Activated CD8-positive, alpha-beta memory T cell treated with anti-CD3 and anti-CD28 coated beads, Interleukin-2, amount 10 ng/mL, durations not matched to agents 7 days and 5 days (primary cell): ENCODE data around the gene LRPAP1. TPM values are rescaled to one million over a fixed set of nuclear protein-coding genes. Genes with fewer than 3 reads are reported as not detected.

ENCODE experiments used
- ATAC-seq: fragments of 150-1000 bp; cut with Tn5 transposase; one replicate; pipeline ENCODE4 v1.10.0; 2021; ENCODE audit warnings: moderate library complexity
- CTCF ChIA-PET: fragments of 350-600 bp; sonication (Branson Sonifier 250); formaldehyde crosslinking; loops from one replicate; lab custom pipeline; 2021; ENCODE audit warnings: antibody characterized with exemption; lab: Charles Lee
- DNase-seq: peaks from one replicate; pipeline ENCODE4 v3.0.0-alpha.2; 2020
- H3K27ac Mint-ChIP-seq: one replicate; pipeline ENCODE4 v1.8.0; 2021; ENCODE audit warnings: mild to moderate bottlenecking, mixed read lengths
- H3K27me3 Mint-ChIP-seq: one replicate; pipeline ENCODE4 v1.8.0; 2021; ENCODE audit warnings: mixed read lengths
- H3K36me3 Mint-ChIP-seq: one replicate; pipeline ENCODE4 v1.8.0; 2021; ENCODE audit warnings: mild to moderate bottlenecking, mixed read lengths
- H3K4me1 Mint-ChIP-seq: one replicate; pipeline ENCODE4 v1.8.0; 2021; ENCODE audit warnings: mixed read lengths
- H3K4me3 Mint-ChIP-seq: one replicate; pipeline ENCODE4 v1.8.0; 2021; ENCODE audit warnings: mild to moderate bottlenecking, moderate library complexity, mixed read lengths
- H3K9me3 Mint-ChIP-seq: one replicate; pipeline ENCODE4 v1.8.0; 2022; ENCODE audit warnings: low read depth, mixed read lengths
- total RNA-seq, 2 experiments: library from RNA; stranded (reverse); gene quantifications; one replicate each; pipeline ENCODE4 v1.2.3, GENCODE V29; 2021

The LRPAP1 gene
- total RNA-seq, 2 experiments from 2014 or later: 77.2 to 87.6 TPM

GRCh38 chr4:3533423-3533820 is 1.2 kb upstream of the LRPAP1 start:
- ATAC-seq (no peak), DNase-seq (no peak)
- Mint-ChIP-seq H3K27ac (no peak overlapping the region), H3K4me1 (peaks cover 21% of the 10 kb centered on the region), H3K27me3 (peaks cover 8% of the 10 kb centered on the region), H3K4me3 (peak overlapping the region; percentile 36), H3K9me3 (no peaks in the 10 kb centered on the region), H3K36me3 (no peaks in the 10 kb centered on the region)
- CTCF ChIA-PET: no interaction called here

DNA sequence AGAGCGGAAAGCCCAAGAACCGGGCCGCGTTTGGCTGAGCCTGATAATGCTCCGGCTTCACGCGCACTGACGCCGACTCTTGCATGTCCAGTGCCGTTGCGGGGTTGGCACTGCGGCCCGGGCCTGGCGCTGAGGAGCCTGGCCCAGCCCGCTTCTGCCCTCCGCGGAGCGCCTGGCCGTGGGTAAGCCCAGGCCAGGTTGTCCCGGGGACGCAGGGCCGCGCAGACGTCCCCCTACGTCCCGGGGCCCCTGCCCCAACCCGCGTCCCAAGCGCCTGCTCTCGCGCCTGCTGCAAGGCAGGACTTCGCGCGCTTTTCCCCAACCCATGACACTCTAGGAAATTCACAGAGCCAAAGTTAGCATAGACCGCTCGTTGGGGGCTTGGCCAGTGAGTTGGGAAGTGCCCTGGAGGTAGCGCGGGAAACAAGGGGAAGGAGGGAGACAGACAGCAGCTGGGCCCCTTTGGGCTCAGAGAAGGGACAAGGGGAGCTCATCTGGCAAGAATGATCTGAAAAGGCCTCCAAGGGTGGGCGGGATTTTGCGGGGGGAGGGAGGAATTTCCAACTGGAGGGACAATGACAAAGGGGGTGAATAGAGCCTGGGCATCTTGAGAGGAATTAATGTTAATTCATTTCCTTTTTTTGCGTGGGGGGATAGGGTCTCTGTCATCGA is 665 bp upstream of the LRPAP1 start:
- CTCF ChIA-PET: no interaction called here
- Mint-ChIP-seq H3K36me3 (no peaks in the 10 kb centered on the region), H3K27ac (no peak overlapping the region), H3K4me1 (peaks cover 26% of the 10 kb centered on the region), H3K9me3 (no peaks in the 10 kb centered on the region), H3K4me3 (peak overlapping the region; percentile 98), H3K27me3 (peaks cover 8% of the 10 kb centered on the region)
- no peak for ATAC-seq
- no peak for DNase-seq

DNA sequence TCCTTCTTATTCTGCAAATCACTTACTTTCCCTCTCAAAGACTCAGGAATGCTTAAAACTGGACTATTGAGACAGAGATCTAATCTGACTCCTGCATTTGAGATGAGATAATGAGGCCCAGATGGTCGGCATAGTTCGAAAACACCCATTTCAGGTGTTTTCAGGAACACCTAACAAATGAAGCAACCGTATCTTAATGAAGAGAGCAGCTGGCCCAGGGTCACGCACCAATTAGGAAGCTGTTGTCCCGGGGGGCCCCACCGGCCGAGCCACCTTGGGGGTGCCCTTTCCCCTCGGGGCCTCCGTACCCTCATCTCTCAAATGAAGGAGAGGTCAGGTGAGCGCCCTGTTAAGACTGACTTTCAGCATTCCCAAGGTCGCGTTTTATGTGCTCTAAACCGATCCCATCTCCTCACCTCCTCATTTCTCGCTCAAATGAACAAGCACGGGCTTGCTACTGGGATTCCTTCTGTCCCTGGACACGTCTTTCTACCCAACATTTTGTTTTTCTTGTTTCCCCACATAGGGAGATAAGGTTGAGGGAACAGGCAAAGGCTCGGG is 824 bp downstream of the LRPAP1 start:
- ATAC-seq: no peak
- Mint-ChIP-seq H3K27ac (peak overlapping the region; percentile 29), H3K36me3 (no peaks in the 10 kb centered on the region), H3K27me3 (peaks cover 8% of the 10 kb centered on the region), H3K4me3 (peak overlapping the region; percentile 98), H3K4me1 (peaks cover 27% of the 10 kb centered on the region), H3K9me3 (no peaks in the 10 kb centered on the region)
- no peak for DNase-seq
- CTCF ChIA-PET: no interaction called here

DNA sequence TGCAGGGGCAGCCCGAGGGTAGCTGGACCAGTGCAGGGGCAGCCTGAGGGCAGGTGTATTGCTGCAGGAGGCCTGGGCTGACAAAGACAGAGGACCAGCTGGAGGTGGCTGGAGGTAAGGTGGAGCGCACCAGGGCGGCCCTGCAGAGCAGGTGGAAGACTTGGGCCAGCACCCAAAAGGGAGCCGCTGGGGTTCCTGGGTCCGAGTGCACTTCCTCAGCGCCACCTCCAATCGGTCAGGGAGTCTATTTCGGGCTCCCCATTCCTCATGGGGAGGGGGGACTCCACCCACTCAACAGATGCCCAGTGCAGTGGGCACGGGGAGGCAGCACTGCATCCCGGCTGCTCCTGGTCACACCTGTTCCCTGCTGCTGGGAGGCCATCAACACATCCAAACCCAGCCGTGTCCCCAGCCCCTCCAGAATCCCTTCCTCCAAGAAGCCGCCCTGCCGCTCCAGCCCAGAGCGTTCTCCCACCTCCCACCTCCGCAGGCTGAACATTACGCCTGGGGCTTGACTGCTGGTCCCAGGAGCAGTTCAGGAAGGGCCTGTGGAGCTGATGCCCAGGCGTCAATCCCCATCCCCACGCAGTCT is 1.5 kb downstream of the LRPAP1 start:
- Mint-ChIP-seq H3K27me3 (peaks cover 8% of the 10 kb centered on the region), H3K27ac (no peak overlapping the region), H3K4me3 (peak overlapping the region; percentile 98)

GRCh38 chr4:3530051-3530450 is 2.2 kb downstream of the LRPAP1 start:
- Mint-ChIP-seq H3K27me3 (peaks cover 8% of the 10 kb centered on the region), H3K4me1 (peaks cover 27% of the 10 kb centered on the region), H3K36me3 (no peaks in the 10 kb centered on the region), H3K27ac (no peak overlapping the region), H3K4me3 (no peak overlapping the region), H3K9me3 (no peaks in the 10 kb centered on the region)
- ATAC-seq (no peak), DNase-seq (no peak)
- CTCF ChIA-PET: no interaction called here

More for the DNA sequence above, 1.5 kb downstream of the LRPAP1 start:
- Mint-ChIP-seq H3K9me3 (no peaks in the 10 kb centered on the region), H3K36me3 (no peaks in the 10 kb centered on the region), H3K4me1 (peaks cover 27% of the 10 kb centered on the region)
- CTCF ChIA-PET: no interaction called here
- DNase-seq: no peak
- ATAC-seq: no peak

- Mint-ChIP-seq H3K27me3 (peaks cover 5% of the 10 kb centered on the region), H3K27ac (no peak overlapping the region), H3K36me3 (no peaks in the 10 kb centered on the region), H3K4me3 (no peak overlapping the region), H3K9me3 (no peaks in the 10 kb centered on the region), H3K4me1 (peaks cover 27% of the 10 kb centered on the region)
- DNase-seq (no peak), ATAC-seq (no peak)
- CTCF ChIA-PET: no interaction called here
Observed at GRCh38 chr4:3529363-3529762, 2.9 kb downstream of the LRPAP1 start.

GRCh38 chr4:3527914-3528876 is 4.0 kb downstream of the LRPAP1 start:
- Mint-ChIP-seq H3K4me3 (no peak overlapping the region), H3K27ac (no peak overlapping the region), H3K9me3 (no peaks in the 10 kb centered on the region), H3K4me1 (peaks cover 27% of the 10 kb centered on the region), H3K36me3 (no peaks in the 10 kb centered on the region), H3K27me3 (peaks cover under 1% of the 10 kb centered on the region)
- ATAC-seq (no peak), DNase-seq (no peak)
- CTCF ChIA-PET: no interaction called here

DNA sequence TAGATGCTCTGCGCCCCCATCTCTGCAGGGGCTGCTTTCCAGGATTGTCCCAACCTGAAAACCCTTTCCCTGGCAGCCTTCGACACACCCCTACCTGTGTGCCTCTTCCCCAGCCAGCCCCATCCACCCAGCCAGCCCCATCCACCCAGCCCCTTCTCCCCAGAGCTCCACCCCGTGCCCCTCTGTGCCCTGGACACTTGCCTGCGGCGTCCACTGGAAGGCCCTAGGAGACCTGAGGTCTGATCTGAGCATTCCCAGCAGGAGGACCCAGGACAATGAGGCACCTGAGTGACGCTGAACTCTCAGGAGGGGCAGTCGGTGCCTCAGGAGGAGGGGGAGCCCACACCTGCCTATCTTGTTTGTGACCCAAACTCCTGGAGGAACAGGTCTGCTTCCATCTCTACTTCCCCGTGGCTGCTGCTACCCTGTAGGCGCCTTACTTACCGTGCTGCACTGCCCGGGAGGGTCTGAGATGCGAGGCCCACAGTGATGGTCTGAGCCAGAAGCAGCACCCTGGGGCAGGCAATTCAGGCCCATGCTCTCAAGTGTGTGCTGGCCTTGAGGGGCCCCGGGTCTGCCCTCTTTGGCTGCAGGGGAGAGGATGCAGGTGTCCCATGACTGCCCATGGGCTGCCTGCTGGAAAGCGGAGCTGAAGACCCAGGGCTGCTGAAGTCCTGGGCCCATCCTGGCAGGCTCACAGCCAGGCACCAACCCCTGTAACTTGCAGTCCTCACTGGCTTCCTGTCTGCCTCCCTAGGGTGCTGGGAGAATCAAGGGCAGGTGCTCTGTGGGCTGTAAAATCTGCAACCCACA is 4.9 kb downstream of the LRPAP1 start:
- H3K9me3 Mint-ChIP-seq: no peaks in the 10 kb centered on the region
- no peaks in the 10 kb centered on the region for H3K36me3 Mint-ChIP-seq
- DNase-seq (no peak), ATAC-seq (no peak)
- peaks cover 27% of the 10 kb centered on the region for H3K4me1 Mint-ChIP-seq
- CTCF ChIA-PET: no interaction called here
- H3K4me3 Mint-ChIP-seq: no peak overlapping the region
- H3K27me3 Mint-ChIP-seq: no peaks in the 10 kb centered on the region
- H3K27ac Mint-ChIP-seq: no peak overlapping the region

DNA sequence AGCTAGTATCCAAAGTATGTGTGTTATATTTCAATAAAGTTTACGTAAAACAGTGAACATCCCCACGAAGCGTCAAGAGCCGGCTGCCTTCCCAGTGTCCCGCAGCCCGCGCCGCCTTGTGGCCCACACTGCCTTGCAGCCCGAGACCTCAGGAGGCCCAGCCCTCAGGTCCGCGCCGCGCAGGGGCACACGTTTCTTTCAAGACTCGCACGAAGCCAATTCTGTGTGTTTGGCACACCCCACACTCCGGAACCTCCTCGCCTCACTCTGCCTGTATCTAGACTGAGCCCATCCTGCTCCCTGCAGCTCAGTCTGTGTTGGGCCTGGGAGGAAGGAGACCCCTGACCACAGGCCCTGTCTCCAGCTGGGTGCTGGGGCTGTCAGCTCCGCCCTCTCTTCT is 5.8 kb downstream of the LRPAP1 start:
- no peaks in the 10 kb centered on the region for H3K27me3 Mint-ChIP-seq
- ATAC-seq: no peak
- DNase-seq: no peak
- peaks cover under 1% of the 10 kb centered on the region for H3K36me3 Mint-ChIP-seq
- no peak overlapping the region for H3K4me3 Mint-ChIP-seq
- peaks cover 24% of the 10 kb centered on the region for H3K4me1 Mint-ChIP-seq
- H3K27ac Mint-ChIP-seq: no peak overlapping the region
- CTCF ChIA-PET: no interaction called here
- H3K9me3 Mint-ChIP-seq: no peaks in the 10 kb centered on the region

GRCh38 chr4:3525532-3526430 is 6.4 kb downstream of the LRPAP1 start:
- H3K4me1 Mint-ChIP-seq: peaks cover 18% of the 10 kb centered on the region
- ATAC-seq: no peak
- H3K27me3 Mint-ChIP-seq: no peaks in the 10 kb centered on the region
- peaks cover 3% of the 10 kb centered on the region for H3K36me3 Mint-ChIP-seq
- no peak overlapping the region for H3K4me3 Mint-ChIP-seq
- H3K27ac Mint-ChIP-seq: no peak overlapping the region
- DNase-seq: no peak
- no peaks in the 10 kb centered on the region for H3K9me3 Mint-ChIP-seq
- CTCF ChIA-PET: interaction anchor here (0.5 kb wide), 1 partner anchor 488 kb away, joined by 3 read pairs; no protein-coding TSS in a partner anchor

GRCh38 chr4:3524920-3525319 is 7.3 kb downstream of the LRPAP1 start:
- Mint-ChIP-seq H3K36me3 (peaks cover 6% of the 10 kb centered on the region), H3K4me1 (peaks cover 10% of the 10 kb centered on the region)

DNA sequence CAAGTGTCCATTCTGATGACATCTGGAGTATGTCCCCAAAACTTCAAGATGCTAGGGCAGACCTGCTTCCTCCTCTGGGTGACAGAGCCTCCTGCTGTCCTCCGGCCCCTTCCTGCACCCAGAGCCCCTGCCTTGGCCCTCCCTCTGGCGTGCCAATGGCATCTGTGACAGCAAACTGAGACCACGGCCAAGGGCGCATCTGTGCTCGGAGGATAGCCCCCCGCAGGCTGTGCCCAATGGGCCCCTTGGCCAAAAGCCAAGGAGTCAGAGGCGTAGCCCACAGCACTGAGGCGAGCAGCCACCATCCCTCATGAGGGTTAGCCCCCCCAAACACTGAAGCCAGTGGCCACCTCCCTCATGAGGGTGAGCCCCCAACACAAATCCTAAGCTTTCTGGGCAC is 7.9 kb downstream of the LRPAP1 start:
- Mint-ChIP-seq H3K4me1 (peaks cover 6% of the 10 kb centered on the region), H3K27ac (no peak overlapping the region), H3K9me3 (no peaks in the 10 kb centered on the region), H3K27me3 (no peaks in the 10 kb centered on the region), H3K36me3 (peaks cover 9% of the 10 kb centered on the region), H3K4me3 (no peak overlapping the region)
- CTCF ChIA-PET: no interaction called here
- no peak for ATAC-seq
- no peak for DNase-seq

More at GRCh38 chr4:3524920-3525319, 7.3 kb downstream of the LRPAP1 start:
- H3K4me3 Mint-ChIP-seq: no peak overlapping the region
- CTCF ChIA-PET: no interaction called here
- H3K27ac Mint-ChIP-seq: no peak overlapping the region
- DNase-seq (no peak), ATAC-seq (no peak)
- no peaks in the 10 kb centered on the region for H3K27me3 Mint-ChIP-seq
- H3K9me3 Mint-ChIP-seq: no peaks in the 10 kb centered on the region
